ENCODE data around the gene UTF1.

DNA sequence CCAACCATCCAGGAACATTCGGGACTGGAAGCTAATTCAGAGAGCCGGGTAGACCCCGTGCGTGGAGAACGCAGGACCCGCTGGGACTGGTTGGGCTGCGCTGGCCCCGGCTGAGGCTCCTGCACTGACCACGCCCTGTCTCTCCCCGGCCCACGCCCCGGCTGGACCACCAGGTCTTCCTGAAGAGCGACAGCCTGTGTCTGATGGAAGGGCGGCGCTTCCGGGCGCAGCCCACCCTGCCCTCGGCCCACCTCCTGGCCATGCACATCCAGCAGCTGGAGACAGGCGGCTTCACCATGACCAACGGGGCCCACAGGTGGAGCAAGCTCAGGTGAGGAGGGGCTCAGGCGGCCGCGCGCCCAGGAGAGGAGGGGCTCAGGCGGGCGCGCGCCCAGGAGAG lies 10.2 kb upstream of the UTF1 start:
- TF ChIP-seq, protein P1, sequence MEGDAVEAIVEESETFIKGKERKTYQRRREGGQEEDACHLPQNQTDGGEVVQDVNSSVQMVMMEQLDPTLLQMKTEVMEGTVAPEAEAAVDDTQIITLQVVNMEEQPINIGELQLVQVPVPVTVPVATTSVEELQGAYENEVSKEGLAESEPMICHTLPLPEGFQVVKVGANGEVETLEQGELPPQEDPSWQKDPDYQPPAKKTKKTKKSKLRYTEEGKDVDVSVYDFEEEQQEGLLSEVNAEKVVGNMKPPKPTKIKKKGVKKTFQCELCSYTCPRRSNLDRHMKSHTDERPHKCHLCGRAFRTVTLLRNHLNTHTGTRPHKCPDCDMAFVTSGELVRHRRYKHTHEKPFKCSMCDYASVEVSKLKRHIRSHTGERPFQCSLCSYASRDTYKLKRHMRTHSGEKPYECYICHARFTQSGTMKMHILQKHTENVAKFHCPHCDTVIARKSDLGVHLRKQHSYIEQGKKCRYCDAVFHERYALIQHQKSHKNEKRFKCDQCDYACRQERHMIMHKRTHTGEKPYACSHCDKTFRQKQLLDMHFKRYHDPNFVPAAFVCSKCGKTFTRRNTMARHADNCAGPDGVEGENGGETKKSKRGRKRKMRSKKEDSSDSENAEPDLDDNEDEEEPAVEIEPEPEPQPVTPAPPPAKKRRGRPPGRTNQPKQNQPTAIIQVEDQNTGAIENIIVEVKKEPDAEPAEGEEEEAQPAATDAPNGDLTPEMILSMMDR (IDR thresholded peaks at IDR 0.05): no peak
- TF ChIP-seq EP300 (IDR thresholded peaks at IDR 0.05): no peak
